Suppressor macrophage treated with lipopolysaccharide for 1 hour (primary cell): ENCODE results near the gene TIAM2.
A peak's percentile ranks its signal among the peaks of the same experiment; 100 is the strongest.
"Not testable (repeated sequence)": the region's sequence is repeated elsewhere in the genome, so short reads cannot be mapped to it uniquely, and the experiment has no call there.

ENCODE experiments used
- DNase-seq, 3 donors: peaks; one replicate each; pipeline ENCODE4 v3.0.0-alpha.2; 2020 to 2022

The TIAM2 gene

GRCh38 chr6:154995254-154996015 is at the start of gene TIAM2:
TSS of gene TIAM2 (plus strand) at chr6:154995315. CDS start at chr6:155129224, 133,909 bp downstream.
- DNase-seq, result peak; percentile 12 to 53 (median 20)

- DNase-seq, result no peak
Observed at GRCh38 chr6:154950979-154951344, 44.2 kb upstream of the TIAM2 start.

GRCh38 chr6:154951345-154952200 is 43.5 kb upstream of the TIAM2 start:
- DNase-seq, result peak in 1 of 3 donors; percentile 12

GRCh38 chr6:154953644-154954043 is 41.5 kb upstream of the TIAM2 start:
- no peak for DNase-seq

- no peak for DNase-seq
Observed at GRCh38 chr6:154954347-154954746, 40.8 kb upstream of the TIAM2 start.

GRCh38 chr6:154956771-154957522 is 38.2 kb upstream of the TIAM2 start:
- no peak for DNase-seq

GRCh38 chr6:154958469-154958868 is 36.6 kb upstream of the TIAM2 start:
- DNase-seq, result no peak

- no peak for DNase-seq
Observed at GRCh38 chr6:154960299-154960843, 34.7 kb upstream of the TIAM2 start.

- no peak for DNase-seq
Observed at GRCh38 chr6:154960854-154961530, 34.1 kb upstream of the TIAM2 start.

GRCh38 chr6:154962753-154963152 is 32.4 kb upstream of the TIAM2 start:
- peak; percentile 67 to 81 (median 77) for DNase-seq

- not testable (repeated sequence) for DNase-seq
Observed at GRCh38 chr6:154966065-154966770, 28.9 kb upstream of the TIAM2 start.

GRCh38 chr6:154969796-154970195 is 25.3 kb upstream of the TIAM2 start:
- no peak for DNase-seq

- no peak for DNase-seq
Observed at GRCh38 chr6:154974485-154975149, 20.5 kb upstream of the TIAM2 start.

GRCh38 chr6:154977588-154977987 is 17.5 kb upstream of the TIAM2 start:
- no peak for DNase-seq

- DNase-seq, result no peak
Observed at GRCh38 chr6:154980273-154981078, 14.6 kb upstream of the TIAM2 start.

GRCh38 chr6:154981079-154981870 is 13.8 kb upstream of the TIAM2 start:
- no peak for DNase-seq

GRCh38 chr6:154984146-154984545 is 11.0 kb upstream of the TIAM2 start:
- DNase-seq, result no peak

GRCh38 chr6:154986787-154987235 is 8.3 kb upstream of the TIAM2 start:
- peak in 1 of 3 donors; percentile 5 for DNase-seq

GRCh38 chr6:154989448-154989847 is 5.7 kb upstream of the TIAM2 start:
- DNase-seq, result no peak
